Caco-2 (cell line): Measurements from ENCODE around the gene GPATCH8. TPM values are rescaled to one million over a fixed set of nuclear protein-coding genes. Genes with fewer than 3 reads are reported as not detected.
"Not testable (repeated sequence)": the region's sequence is repeated elsewhere in the genome, so short reads cannot be mapped to it uniquely, and the experiment has no call there.

ENCODE experiments used
- BruUV-seq: library from RNA; stranded (reverse); fragments of 400-500 nt; replicated peaks from 2 replicates; lab custom pipeline; 2021; lab: Mats Ljungman, UMichigan
- CTCF ChIA-PET: fragments of 300-600 bp; sonication (Branson Sonifier 250); formaldehyde crosslinking; loops from one replicate; lab custom pipeline; 2022; ENCODE audit warnings: antibody characterized with exemption; lab: Charles Lee
- POLR2A ChIA-PET: fragments of 300-600 bp; sonication (Branson Sonifier 250); formaldehyde crosslinking; loops from one replicate; lab custom pipeline; 2022; ENCODE audit warnings: antibody characterized with exemption; lab: Charles Lee
- DNase-seq, 2 experiments: peaks; one replicate each; pipeline versions ENCODE4 v3.0.0 to v3.0.0-alpha.2; 2020 to 2022
- H3K27me3 ChIP-seq: replicated peaks from 2 replicates; pipeline ENCODE4 v1.6.0; 2011; ENCODE audit warnings: low read length; ENCODE audit not compliant: control insufficient read depth, insufficient read depth
- H3K36me3 ChIP-seq: 2 replicates; pipeline ENCODE4 v1.5.1; 2011; ENCODE audit warnings: low read length; ENCODE audit not compliant: control insufficient read depth, insufficient read depth
- H3K4me1 ChIP-seq: fragments of 250-450 bp; sonication (Bioruptor Pico); 2 replicates; pipeline ENCODE4 v1.5.1; 2020; ENCODE audit warnings: mild to moderate bottlenecking
- H3K4me3 ChIP-seq: 2 replicates; pipeline ENCODE4 v1.5.1; 2011; ENCODE audit warnings: low read depth, mild to moderate bottlenecking, control low read depth, low read length
- H3K9me3 ChIP-seq: fragments of 250-450 bp; sonication (Bioruptor Pico); 2 replicates; pipeline ENCODE4 v1.5.1; 2020; ENCODE audit warnings: mild to moderate bottlenecking, moderate library complexity
- H3K27ac Mint-ChIP-seq: one replicate; pipeline ENCODE4 v1.8.0; 2022; ENCODE audit warnings: mixed read lengths; ENCODE audit not compliant: unreplicated experiment
- H3K27me3 Mint-ChIP-seq: one replicate; pipeline ENCODE4 v1.8.0; 2022; ENCODE audit warnings: mixed read lengths; ENCODE audit not compliant: insufficient read depth, unreplicated experiment
- H3K36me3 Mint-ChIP-seq: one replicate; pipeline ENCODE4 v1.8.0; 2022; ENCODE audit warnings: mild to moderate bottlenecking, mixed read lengths; ENCODE audit not compliant: insufficient read depth, unreplicated experiment
- H3K4me1 Mint-ChIP-seq: one replicate; pipeline ENCODE4 v1.8.0; 2022; ENCODE audit warnings: low read depth, mixed read lengths; ENCODE audit not compliant: unreplicated experiment
- H3K4me3 Mint-ChIP-seq: one replicate; pipeline ENCODE4 v1.8.0; 2022; ENCODE audit warnings: mild to moderate bottlenecking, moderate library complexity, mixed read lengths; ENCODE audit not compliant: unreplicated experiment
- H3K9me3 Mint-ChIP-seq: one replicate; pipeline ENCODE4 v1.8.0; 2022; ENCODE audit warnings: mixed read lengths; ENCODE audit not compliant: unreplicated experiment
- intact Hi-C: fragments of 100-400 bp; cut with micrococcal nuclease; formaldehyde crosslinking; loops from one replicate; pipeline ENCODE4 v1.10.0; 2022; ENCODE audit not compliant: unreplicated experiment
- total RNA-seq: library from RNA; stranded (reverse); gene quantifications from 2 replicates; pipeline ENCODE4 v1.2.3, GENCODE V29; 2022
- TF ChIP-seq, protein P1 (sequence below), 2 experiments: fragments of 200-600 bp in 1 of 2; IDR thresholded peaks; 1 replicate in 1 of 2; 2 replicates in 1 of 2; pipeline versions ENCODE4 v1.5.1 to v1.8.0; 2011 to 2022; ENCODE audit warnings: antibody characterized with exemption in 1 of 2, control low read depth in 1 of 2, inconsistent platforms in 1 of 2, low read depth in 1 of 2, low read length in 1 of 2, mild to moderate bottlenecking in 1 of 2, moderate library complexity in 1 of 2; ENCODE audit not compliant: insufficient read depth in 1 of 2, severe bottlenecking in 1 of 2, unreplicated experiment in 1 of 2

Gene GPATCH8
- total RNA-seq, 1 experiment from 2014 or later = 53.4 TPM

DNA sequence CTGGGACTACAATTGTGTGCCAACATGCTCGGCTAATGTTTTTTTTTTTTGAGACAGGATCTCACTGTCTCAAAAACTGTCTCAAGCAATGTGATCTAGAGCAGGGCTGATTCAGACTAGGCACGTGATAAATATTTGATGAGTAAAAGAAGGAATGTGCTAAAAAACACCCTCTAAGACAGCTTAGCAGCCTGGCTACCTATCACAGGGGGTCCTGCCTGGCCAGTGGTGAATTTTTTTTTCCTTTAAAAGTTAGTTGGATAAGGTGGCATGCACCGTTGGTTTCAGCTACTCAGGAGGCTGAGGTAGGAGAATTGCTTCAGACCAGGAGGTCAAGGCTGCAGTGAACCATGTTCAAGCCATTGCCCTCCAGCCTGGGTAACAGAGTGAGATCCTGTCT, 14.8 kb upstream of the GPATCH8 start:
- H3K4me3 ChIP-seq = no peak overlapping the region
- Mint-ChIP-seq H3K4me3 (no peak overlapping the region), H3K4me1 (peaks cover 8% of the 10 kb centered on the region), H3K36me3 (no peaks in the 10 kb centered on the region), H3K27me3 (no peaks in the 10 kb centered on the region), H3K27ac (no peak overlapping the region), H3K9me3 (no peaks in the 10 kb centered on the region)
- ChIA-PET POLR2A (no interaction called here), CTCF (no interaction called here)
- BruUV-seq = no TSS peak
- TF ChIP-seq, protein P1, sequence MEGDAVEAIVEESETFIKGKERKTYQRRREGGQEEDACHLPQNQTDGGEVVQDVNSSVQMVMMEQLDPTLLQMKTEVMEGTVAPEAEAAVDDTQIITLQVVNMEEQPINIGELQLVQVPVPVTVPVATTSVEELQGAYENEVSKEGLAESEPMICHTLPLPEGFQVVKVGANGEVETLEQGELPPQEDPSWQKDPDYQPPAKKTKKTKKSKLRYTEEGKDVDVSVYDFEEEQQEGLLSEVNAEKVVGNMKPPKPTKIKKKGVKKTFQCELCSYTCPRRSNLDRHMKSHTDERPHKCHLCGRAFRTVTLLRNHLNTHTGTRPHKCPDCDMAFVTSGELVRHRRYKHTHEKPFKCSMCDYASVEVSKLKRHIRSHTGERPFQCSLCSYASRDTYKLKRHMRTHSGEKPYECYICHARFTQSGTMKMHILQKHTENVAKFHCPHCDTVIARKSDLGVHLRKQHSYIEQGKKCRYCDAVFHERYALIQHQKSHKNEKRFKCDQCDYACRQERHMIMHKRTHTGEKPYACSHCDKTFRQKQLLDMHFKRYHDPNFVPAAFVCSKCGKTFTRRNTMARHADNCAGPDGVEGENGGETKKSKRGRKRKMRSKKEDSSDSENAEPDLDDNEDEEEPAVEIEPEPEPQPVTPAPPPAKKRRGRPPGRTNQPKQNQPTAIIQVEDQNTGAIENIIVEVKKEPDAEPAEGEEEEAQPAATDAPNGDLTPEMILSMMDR (IDR thresholded peaks at IDR 0.05; ENCODE audit: insufficient read depth in 1 of 2, low read depth in 1 of 2, low read length in 1 of 2, severe bottlenecking in 1 of 2, unreplicated experiment in 1 of 2) = no peak
- H3K9me3 ChIP-seq = no peaks in the 10 kb centered on the region
- H3K4me1 ChIP-seq = peaks cover 5% of the 10 kb centered on the region; the same call in 1 of the 2 replicates
- H3K27me3 ChIP-seq = no peaks in the 10 kb centered on the region
- no peaks in the 10 kb centered on the region for H3K36me3 ChIP-seq
- intact Hi-C loops = no loop called here
- no peak for DNase-seq

GRCh38 chr17:44511241-44512134, 8.3 kb upstream of the GPATCH8 start:
- H3K27me3 ChIP-seq, intact Hi-C loops, H3K9me3 Mint-ChIP-seq, H3K4me3 ChIP-seq, H3K4me1 ChIP-seq, H3K36me3 Mint-ChIP-seq, H3K4me3 Mint-ChIP-seq, H3K27me3 Mint-ChIP-seq, H3K4me1 Mint-ChIP-seq, H3K9me3 ChIP-seq, H3K36me3 ChIP-seq, BruUV-seq: not testable (repeated sequence)
- peak overlapping the region; percentile 29 for H3K27ac Mint-ChIP-seq
- TF ChIP-seq, protein P1 (IDR thresholded peaks at IDR 0.05; ENCODE audit: insufficient read depth in 1 of 2, low read depth in 1 of 2, low read length in 1 of 2, severe bottlenecking in 1 of 2, unreplicated experiment in 1 of 2) = peak in 1 of 2 experiments; percentile 7
- CTCF ChIA-PET = interaction anchor here (0.6 to 1.2 kb wide), 7 partner anchors 12 to 1201 kb away, joined by 3 to 10 read pairs (median 4); no protein-coding TSS in a partner anchor
- POLR2A ChIA-PET = interaction anchor here (0.6 to 1.2 kb wide), 3 partner anchors 8 to 433 kb away, joined by 3 to 4 read pairs (median 4); partner anchors contain the start of gene GPATCH8
- peak; percentile 36 to 55 for DNase-seq

DNA sequence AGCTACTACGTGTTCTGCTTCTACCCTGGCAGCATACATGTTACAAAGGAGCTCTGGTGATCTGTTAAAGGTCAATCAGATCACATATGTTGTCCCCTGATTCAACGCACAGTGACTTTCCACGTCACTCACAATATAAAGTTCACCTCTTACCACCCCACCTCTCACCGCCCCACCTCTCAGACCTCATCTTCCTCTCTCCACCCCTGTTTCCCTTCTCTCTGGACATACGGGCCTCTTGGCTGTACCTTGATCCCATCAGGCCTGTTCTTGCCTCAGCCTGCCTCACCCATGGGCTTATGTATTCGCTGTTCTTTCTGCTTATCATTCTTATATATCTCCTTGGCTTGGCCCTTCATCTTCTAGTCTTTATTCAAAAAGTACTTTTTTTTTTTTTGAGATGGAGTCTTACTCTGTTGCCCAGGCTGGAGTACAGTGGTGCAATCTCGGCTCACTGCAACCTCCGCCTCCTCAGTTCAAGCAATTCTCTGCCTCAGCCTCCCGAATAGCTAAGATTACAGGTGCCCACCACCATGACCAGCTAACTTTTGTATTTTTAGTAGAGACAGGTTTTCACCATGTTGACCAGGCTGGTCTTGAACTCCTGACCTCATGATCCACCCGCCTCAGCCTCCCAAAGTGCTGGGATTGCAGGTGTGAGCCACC, 3.9 kb upstream of the GPATCH8 start:
- BruUV-seq, H3K9me3 ChIP-seq, H3K4me1 Mint-ChIP-seq, H3K27me3 Mint-ChIP-seq, H3K27ac Mint-ChIP-seq, DNase-seq, H3K4me3 ChIP-seq, H3K36me3 Mint-ChIP-seq, H3K27me3 ChIP-seq, H3K9me3 Mint-ChIP-seq, H3K4me3 Mint-ChIP-seq, H3K36me3 ChIP-seq, intact Hi-C loops: not testable (repeated sequence)
- ChIA-PET POLR2A (interaction anchor here (0.6 kb wide), 1 partner anchor 289 kb away, joined by 5 read pairs; no protein-coding TSS in a partner anchor), CTCF (interaction anchor here (0.7 kb wide), 2 partner anchors 9 to 147 kb away, joined by 3 to 4 read pairs; no protein-coding TSS in a partner anchor)
- H3K4me1 ChIP-seq = peaks cover 15% of the 10 kb centered on the region
